ENCODE data around the gene PRKCE.

DNA sequence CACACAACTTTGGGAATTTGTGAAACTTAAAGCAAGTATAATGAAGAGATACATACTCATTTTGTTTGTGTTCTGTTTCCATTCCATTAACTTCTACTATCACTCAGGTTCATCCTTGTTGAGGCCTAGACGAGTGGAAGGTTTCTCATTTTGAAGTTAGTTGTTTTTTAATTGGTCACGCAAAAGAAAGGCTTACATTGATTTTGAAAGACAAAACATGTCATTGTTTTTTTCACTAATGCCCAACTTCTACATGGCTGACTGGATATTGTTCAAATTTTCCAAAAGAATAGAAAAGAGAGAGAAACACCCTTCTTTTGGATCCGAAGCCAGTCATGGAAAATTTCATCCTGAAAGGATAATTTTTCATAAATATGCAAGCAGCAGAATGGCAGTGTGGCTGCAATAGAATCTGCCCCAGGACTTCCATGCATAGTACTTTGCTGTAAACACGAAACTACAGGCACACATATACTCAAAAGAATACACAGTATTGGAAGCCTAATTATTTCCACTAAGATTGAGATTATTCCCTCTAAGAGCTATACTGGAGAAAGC lies 27.4 kb downstream of the PRKCE start:
- TF ChIP-seq CREB1 (CRISPR knock-in tag; IDR thresholded peaks at IDR 0.05; ENCODE audit: low read depth), result no peak
- TF ChIP-seq, protein P1, sequence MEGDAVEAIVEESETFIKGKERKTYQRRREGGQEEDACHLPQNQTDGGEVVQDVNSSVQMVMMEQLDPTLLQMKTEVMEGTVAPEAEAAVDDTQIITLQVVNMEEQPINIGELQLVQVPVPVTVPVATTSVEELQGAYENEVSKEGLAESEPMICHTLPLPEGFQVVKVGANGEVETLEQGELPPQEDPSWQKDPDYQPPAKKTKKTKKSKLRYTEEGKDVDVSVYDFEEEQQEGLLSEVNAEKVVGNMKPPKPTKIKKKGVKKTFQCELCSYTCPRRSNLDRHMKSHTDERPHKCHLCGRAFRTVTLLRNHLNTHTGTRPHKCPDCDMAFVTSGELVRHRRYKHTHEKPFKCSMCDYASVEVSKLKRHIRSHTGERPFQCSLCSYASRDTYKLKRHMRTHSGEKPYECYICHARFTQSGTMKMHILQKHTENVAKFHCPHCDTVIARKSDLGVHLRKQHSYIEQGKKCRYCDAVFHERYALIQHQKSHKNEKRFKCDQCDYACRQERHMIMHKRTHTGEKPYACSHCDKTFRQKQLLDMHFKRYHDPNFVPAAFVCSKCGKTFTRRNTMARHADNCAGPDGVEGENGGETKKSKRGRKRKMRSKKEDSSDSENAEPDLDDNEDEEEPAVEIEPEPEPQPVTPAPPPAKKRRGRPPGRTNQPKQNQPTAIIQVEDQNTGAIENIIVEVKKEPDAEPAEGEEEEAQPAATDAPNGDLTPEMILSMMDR (conservative IDR thresholded peaks at IDR 0.05; ENCODE audit: low read depth in 2 of 2), result no peak
